Colonic mucosa (tissue), 4 donors: ENCODE results near the gene GLIS2. TPM values are rescaled to one million over a fixed set of nuclear protein-coding genes. Genes with fewer than 3 reads are reported as not detected.
"Not testable (repeated sequence)": the region's sequence is repeated elsewhere in the genome, so short reads cannot be mapped to it uniquely, and the experiment has no call there.

Experiments
- DNase-seq: peaks from one replicate; pipeline ENCODE4 v3.0.0-alpha.2; 2020
- H3K27ac ChIP-seq: fragments of 200-600 bp; one replicate; pipeline ENCODE4 v1.8.0; 2021
- H3K27me3 ChIP-seq: fragments of 200-600 bp; one replicate; pipeline ENCODE4 v1.8.0; 2021
- H3K36me3 ChIP-seq: fragments of 200-600 bp; one replicate; pipeline ENCODE4 v1.8.0; 2021
- H3K4me1 ChIP-seq: fragments of 200-600 bp; one replicate; pipeline ENCODE4 v1.8.0; 2021; ENCODE audit warnings: mild to moderate bottlenecking
- H3K4me3 ChIP-seq: fragments of 200-600 bp; one replicate; pipeline ENCODE4 v1.8.0; 2021
- H3K9ac ChIP-seq, 2 donors: one replicate each; pipeline ENCODE4 v1.7.0; 2013; ENCODE audit warnings: control low read depth in 2 of 2, low read depth in 2 of 2, low read length in 2 of 2
- H3K9me3 ChIP-seq: fragments of 200-600 bp; one replicate; pipeline ENCODE4 v1.8.0; 2021
- intact Hi-C: fragments of 100-400 bp; cut with DNase I; formaldehyde crosslinking; loops from one replicate; pipeline ENCODE4 v1.14.1; 2022
- total RNA-seq, 2 donors: library from RNA; stranded (reverse); fragmentation: NEBNext Ultra II Directional in 1 of 2; extraction: Animal tissue kit (Norgen Biotek cat#: 25700) in 1 of 2; gene quantifications; one replicate each; pipeline ENCODE4 v1.2.1, GENCODE V29; 2021
- TF ChIP-seq, protein P1 (sequence below): fragments of 200-600 bp; IDR thresholded peaks from one replicate; pipeline ENCODE4 v1.8.0; 2022; ENCODE audit warnings: antibody characterized with exemption, mild to moderate bottlenecking
- donor health status: healthy.
- donor health status: DM: no; HTN: no; CAD: no.
- donor health status: DM: no; HTN: no; CAD: no.

The GLIS2 gene
- total RNA-seq, 2 donors from 2014 or later, result 0.89 to 4.1 TPM

DNA sequence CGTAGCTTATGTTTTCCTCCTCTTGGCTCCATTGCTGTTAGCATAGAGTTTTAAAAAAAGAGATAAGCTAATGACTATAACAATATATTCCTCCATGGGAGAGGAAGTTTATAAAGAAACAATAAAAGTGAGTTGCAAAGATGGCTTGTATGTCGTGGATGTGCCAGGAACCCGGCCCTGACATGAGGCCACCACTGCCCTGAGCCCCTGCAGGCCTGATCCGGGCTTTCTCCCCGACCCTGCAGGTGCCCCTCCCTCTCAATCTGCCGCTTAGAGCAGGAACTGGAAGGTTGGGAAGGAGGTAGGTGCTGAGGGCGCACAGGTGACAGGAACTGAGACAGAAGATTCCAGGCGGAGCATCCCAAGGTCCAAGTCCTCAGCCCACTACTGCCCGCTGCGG lies 23.6 kb downstream of the GLIS2 start:
- Histone ChIP-seq H3K36me3 (no peaks in the 10 kb centered on the region), H3K27me3 (no peaks in the 10 kb centered on the region), H3K27ac (no peak overlapping the region), H3K9me3 (no peaks in the 10 kb centered on the region), H3K9ac (no peak overlapping the region), H3K4me1 (no peaks in the 10 kb centered on the region), H3K4me3 (no peak overlapping the region)
- intact Hi-C loops, result no loop called here
- DNase-seq, result no peak
- TF ChIP-seq, protein P1, sequence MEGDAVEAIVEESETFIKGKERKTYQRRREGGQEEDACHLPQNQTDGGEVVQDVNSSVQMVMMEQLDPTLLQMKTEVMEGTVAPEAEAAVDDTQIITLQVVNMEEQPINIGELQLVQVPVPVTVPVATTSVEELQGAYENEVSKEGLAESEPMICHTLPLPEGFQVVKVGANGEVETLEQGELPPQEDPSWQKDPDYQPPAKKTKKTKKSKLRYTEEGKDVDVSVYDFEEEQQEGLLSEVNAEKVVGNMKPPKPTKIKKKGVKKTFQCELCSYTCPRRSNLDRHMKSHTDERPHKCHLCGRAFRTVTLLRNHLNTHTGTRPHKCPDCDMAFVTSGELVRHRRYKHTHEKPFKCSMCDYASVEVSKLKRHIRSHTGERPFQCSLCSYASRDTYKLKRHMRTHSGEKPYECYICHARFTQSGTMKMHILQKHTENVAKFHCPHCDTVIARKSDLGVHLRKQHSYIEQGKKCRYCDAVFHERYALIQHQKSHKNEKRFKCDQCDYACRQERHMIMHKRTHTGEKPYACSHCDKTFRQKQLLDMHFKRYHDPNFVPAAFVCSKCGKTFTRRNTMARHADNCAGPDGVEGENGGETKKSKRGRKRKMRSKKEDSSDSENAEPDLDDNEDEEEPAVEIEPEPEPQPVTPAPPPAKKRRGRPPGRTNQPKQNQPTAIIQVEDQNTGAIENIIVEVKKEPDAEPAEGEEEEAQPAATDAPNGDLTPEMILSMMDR, result no peak

DNA sequence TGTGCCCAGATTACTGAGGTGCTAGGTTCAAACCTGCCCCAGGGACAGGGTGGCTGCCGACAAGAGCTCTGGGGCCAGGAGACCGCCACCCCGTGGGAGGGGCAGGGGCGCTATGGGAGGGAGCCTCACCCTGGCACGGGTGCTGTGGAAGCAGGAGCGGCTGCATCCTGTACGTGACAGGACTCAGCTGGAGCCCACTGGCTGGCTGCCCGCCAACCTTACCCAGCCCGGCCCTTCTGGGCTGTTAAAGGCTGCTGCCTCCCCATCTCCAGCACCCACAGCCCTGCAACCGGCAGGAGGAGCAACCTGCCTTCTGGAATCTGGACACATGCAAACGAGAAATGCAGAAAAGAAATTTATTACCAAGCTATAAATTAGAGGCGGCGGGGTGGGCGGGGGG lies 24.0 kb downstream of the GLIS2 start:
- H3K27ac ChIP-seq, result no peak overlapping the region
- no peaks in the 10 kb centered on the region for H3K36me3 ChIP-seq
- H3K4me3 ChIP-seq, result no peak overlapping the region
- intact Hi-C loops, result no loop called here
- TF ChIP-seq, protein P1, result no peak
- no peaks in the 10 kb centered on the region for H3K27me3 ChIP-seq
- H3K4me1 ChIP-seq, result no peaks in the 10 kb centered on the region
- no peaks in the 10 kb centered on the region for H3K9me3 ChIP-seq
- no peak for DNase-seq
- H3K9ac ChIP-seq, result no peak overlapping the region

DNA sequence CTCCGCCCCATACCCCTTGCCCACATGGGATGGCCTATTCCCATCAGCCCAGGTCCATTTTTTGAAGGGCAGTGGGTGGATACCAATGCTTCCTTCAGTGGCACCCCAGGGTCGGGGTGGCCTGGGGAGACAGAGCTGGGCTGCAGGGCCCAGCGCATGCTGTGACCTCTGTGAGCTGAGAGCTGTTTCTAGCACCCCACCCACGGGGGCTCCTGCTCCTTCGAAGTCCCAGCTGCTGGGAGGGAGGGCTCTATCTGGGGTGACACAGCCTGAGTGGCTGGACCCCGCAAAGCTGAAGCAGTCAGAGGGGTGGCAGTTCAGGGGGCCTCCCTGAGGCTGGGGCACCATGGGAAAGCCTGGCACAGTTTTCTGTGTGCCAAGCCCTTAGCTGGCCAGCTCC lies 24.6 kb downstream of the GLIS2 start:
- no peak overlapping the region for H3K9ac ChIP-seq
- no peak overlapping the region for H3K27ac ChIP-seq
- no peak for DNase-seq
- H3K9me3 ChIP-seq, result no peaks in the 10 kb centered on the region
- H3K4me3 ChIP-seq, result no peak overlapping the region
- no peaks in the 10 kb centered on the region for H3K36me3 ChIP-seq
- H3K4me1 ChIP-seq, result no peaks in the 10 kb centered on the region
- H3K27me3 ChIP-seq, result no peaks in the 10 kb centered on the region
- intact Hi-C loops, result no loop called here
- TF ChIP-seq, protein P1, result no peak

DNA sequence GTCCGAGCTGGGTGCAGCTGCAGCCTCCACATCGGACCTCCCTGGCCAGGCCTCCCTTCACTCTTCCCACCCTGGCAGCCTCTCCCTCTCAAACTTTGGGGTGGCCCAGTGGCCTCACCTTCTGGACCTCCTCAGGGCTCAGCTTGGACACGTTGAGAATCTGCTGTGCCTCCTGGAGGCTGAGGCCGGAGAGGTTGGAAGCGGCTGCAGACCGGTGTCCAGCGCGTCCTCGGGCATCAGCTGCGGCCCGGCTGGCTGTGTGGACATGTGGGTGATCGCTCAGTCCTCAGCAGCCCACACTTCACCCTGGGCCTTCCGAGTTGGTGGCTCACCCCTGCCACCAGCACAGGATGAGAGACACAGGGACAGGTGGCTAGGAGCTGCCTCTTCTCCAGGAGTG lies 25.4 kb downstream of the GLIS2 start:
- TF ChIP-seq, protein P1, result no peak
- intact Hi-C loops, result no loop called here
- H3K4me1 ChIP-seq, result no peaks in the 10 kb centered on the region
- no peak for DNase-seq
- no peaks in the 10 kb centered on the region for H3K36me3 ChIP-seq
- H3K9me3 ChIP-seq, result no peaks in the 10 kb centered on the region
- H3K27ac ChIP-seq, result no peak overlapping the region
- H3K9ac ChIP-seq, result no peak overlapping the region
- H3K4me3 ChIP-seq, result no peak overlapping the region
- no peaks in the 10 kb centered on the region for H3K27me3 ChIP-seq

DNA sequence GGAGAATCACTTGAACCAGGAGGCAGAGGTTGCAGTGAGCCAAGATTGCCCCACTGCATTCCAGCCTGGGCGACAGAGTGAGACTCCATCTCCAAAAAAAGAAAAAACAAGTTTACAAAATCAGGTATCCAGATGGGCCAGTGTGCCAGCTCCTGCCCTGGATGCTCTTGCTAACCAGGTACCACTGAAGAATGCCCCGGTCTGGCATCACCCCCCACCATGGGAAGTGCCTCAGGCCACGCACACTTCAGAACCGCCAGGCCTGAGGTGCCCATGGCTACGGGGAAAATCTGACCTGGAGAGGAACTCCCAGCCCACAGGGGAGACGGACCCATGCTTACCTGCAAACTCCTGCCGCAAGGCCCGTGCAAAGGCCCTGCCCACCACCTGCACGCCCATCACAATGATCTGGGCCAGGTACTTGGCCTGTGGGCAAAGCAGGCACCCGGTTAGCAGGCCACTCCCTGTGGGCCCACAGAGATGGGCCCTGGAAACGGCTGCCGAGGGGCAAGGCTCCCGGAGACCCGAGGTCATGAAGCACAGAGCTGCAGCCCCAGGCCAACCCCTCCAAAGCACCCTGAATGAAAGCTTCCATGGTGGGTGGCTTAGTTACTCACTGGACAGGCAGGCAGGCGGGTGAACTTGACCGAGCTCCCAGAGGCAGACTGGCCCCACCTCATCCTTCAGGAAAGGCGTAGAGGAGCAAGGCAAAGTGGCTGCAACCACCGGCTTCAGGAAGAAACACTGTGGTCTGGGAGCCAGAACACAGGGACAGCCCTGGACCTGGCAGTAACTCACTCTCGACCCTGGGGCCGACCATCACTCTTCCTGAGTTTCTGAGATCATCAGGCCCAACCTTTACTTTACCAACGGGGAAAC lies 27.2 kb downstream of the GLIS2 start:
- Histone ChIP-seq H3K27ac (no peak overlapping the region), H3K4me3 (no peak overlapping the region), H3K9ac (no peak overlapping the region), H3K27me3 (no peaks in the 10 kb centered on the region), H3K9me3 (no peaks in the 10 kb centered on the region), H3K4me1 (no peaks in the 10 kb centered on the region), H3K36me3 (no peaks in the 10 kb centered on the region)
- intact Hi-C loops, result no loop called here
- TF ChIP-seq, protein P1, result no peak
- DNase-seq, result no peak

DNA sequence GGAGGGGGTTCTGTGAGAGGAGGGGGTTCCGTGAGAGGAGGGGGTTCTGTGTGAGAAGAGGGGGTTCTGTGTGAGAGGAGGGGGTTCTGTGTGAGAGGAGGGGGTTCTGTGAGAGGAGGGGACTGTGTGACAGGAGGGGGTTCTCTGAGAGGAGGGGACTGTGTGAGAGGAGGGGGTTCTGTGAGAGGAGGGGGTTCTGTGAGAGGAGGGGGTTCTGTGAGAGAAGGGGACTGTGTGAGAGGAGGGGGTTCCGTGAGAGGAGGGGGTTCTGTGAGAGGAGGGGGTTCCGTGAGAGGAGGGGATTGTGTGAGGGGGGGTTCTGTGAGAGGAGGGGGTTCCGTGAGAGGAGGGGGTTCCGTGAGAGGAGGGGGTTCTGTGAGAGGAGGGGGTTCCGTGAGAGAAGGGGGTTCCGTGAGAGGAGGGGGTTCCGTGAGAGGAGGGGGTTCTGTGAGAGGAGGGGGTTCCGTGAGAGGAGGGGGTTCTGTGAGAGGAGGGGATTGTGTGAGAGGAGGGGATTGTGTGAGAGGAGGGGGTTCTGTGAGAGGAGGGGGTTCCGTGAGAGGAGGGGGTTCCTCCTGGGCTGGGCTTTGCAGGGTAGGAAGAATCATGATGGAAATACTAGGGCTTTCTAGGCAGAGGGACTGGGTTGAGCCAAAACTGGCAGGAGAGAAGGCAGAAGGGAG lies 28.6 kb downstream of the GLIS2 start:
- intact Hi-C loops, DNase-seq, H3K36me3 ChIP-seq, H3K4me3 ChIP-seq, H3K9ac ChIP-seq, H3K27me3 ChIP-seq, H3K9me3 ChIP-seq, H3K27ac ChIP-seq, H3K4me1 ChIP-seq: not testable (repeated sequence)
